Measurements from ENCODE around the gene TVP23A.

The TVP23A gene

GRCh38 chr16:10740845-10741208 is 77.8 kb downstream of the TVP23A start:
- TF ChIP-seq CTCF (IDR thresholded peaks at IDR 0.05; ENCODE audit: low read depth, low read length, missing control alignments): no peak
- H3K4me3 ChIP-seq (replicated peaks; ENCODE audit: low read depth, low read length): no peak overlapping the region
- DNase-seq (ENCODE audit: extremely low read depth, low read depth): no peak

GRCh38 chr16:10740000-10740844 is 78.4 kb downstream of the TVP23A start:
- no peak for TF ChIP-seq CTCF (IDR thresholded peaks at IDR 0.05; ENCODE audit: low read depth, low read length, missing control alignments)
- H3K4me3 ChIP-seq (replicated peaks; ENCODE audit: low read depth, low read length): no peak overlapping the region
- DNase-seq (ENCODE audit: extremely low read depth, low read depth): no peak

GRCh38 chr16:10738231-10739077 is 80.1 kb downstream of the TVP23A start:
- H3K4me3 ChIP-seq (replicated peaks; ENCODE audit: low read depth, low read length): no peak overlapping the region
- no peak for DNase-seq (ENCODE audit: extremely low read depth, low read depth)

GRCh38 chr16:10737068-10737625 is 81.4 kb downstream of the TVP23A start:
- no peak for DNase-seq (ENCODE audit: extremely low read depth, low read depth)
- peak; percentile 88 for TF ChIP-seq CTCF (IDR thresholded peaks at IDR 0.05; ENCODE audit: low read depth, low read length, missing control alignments)
- no peak overlapping the region for H3K4me3 ChIP-seq (replicated peaks; ENCODE audit: low read depth, low read length)

More at GRCh38 chr16:10738231-10739077, 80.1 kb downstream of the TVP23A start:
- no peak for TF ChIP-seq CTCF (IDR thresholded peaks at IDR 0.05; ENCODE audit: low read depth, low read length, missing control alignments)

GRCh38 chr16:10731790-10732189 is 86.8 kb downstream of the TVP23A start:
- no peak overlapping the region for H3K4me3 ChIP-seq (replicated peaks; ENCODE audit: low read depth, low read length)
- DNase-seq (ENCODE audit: extremely low read depth, low read depth): no peak
- TF ChIP-seq CTCF (IDR thresholded peaks at IDR 0.05; ENCODE audit: low read depth, low read length, missing control alignments): no peak

GRCh38 chr16:10729104-10730048 is 89.2 kb downstream of the TVP23A start:
- no peak for TF ChIP-seq CTCF (IDR thresholded peaks at IDR 0.05; ENCODE audit: low read depth, low read length, missing control alignments)
- DNase-seq (ENCODE audit: extremely low read depth, low read depth): peak; percentile 21
- H3K4me3 ChIP-seq (replicated peaks; ENCODE audit: low read depth, low read length): no peak overlapping the region
